ENCODE results near the gene LIPT2. TPM values are rescaled to one million over a fixed set of nuclear protein-coding genes. Genes with fewer than 3 reads are reported as not detected.

Gene LIPT2
- total and polyA plus RNA-seq, 2 experiments from 2014 or later: 8.2 to 16.9 TPM

GRCh38 chr11:74532501-74533246, 39.1 kb upstream of the LIPT2 start (continued):
- TF ChIP-seq NANOG (IDR thresholded peaks at IDR 0.05; ENCODE audit: borderline replicate concordance): no peak
- TF ChIP-seq STAT1 (IDR thresholded peaks at IDR 0.05; ENCODE audit: unreplicated experiment): no peak
- TF ChIP-seq ZNF114 (CRISPR knock-in tag; IDR thresholded peaks at IDR 0.05): no peak
- TF ChIP-seq CREB1 (CRISPR knock-in tag; IDR thresholded peaks at IDR 0.05; ENCODE audit: low read depth): no peak
- no peak for TF ChIP-seq ZNF331 (CRISPR knock-in tag; IDR thresholded peaks at IDR 0.05; ENCODE audit: low read depth)

- ATAC-seq (no peak), DNase-seq (ENCODE audit: low spot score) (no peak)
- no peak overlapping the region for H3K4me3 ChIP-seq
- Mint-ChIP-seq H3K27ac (no peak overlapping the region), H3K4me3 (no peak overlapping the region), H3K9me3 (no peaks in the 10 kb centered on the region), H3K27me3 (ENCODE audit: insufficient read depth, low read depth, poor library complexity) (peaks cover 2% of the 10 kb centered on the region), H3K4me1 (no peaks in the 10 kb centered on the region), H3K36me3 (ENCODE audit: low read depth) (no peaks in the 10 kb centered on the region)
- H3F3A ChIP-seq (replicated peaks; ENCODE audit: low read depth): no peaks in the 10 kb centered on the region
- H3K4me2 ChIP-seq: no peak overlapping the region
- no peaks in the 10 kb centered on the region for H3K36me3 ChIP-seq (ENCODE audit: insufficient read depth)
- no peaks in the 10 kb centered on the region for H3K9me2 ChIP-seq (ENCODE audit: insufficient read depth)
- no peaks in the 10 kb centered on the region for H4K20me1 ChIP-seq (replicated peaks; ENCODE audit: insufficient read depth)
- no peak overlapping the region for H3K27ac ChIP-seq (ENCODE audit: low read depth)
- TF ChIP-seq ETS1 (IDR thresholded peaks at IDR 0.05) (no peak), JUNB (IDR thresholded peaks at IDR 0.05; ENCODE audit: unreplicated experiment) (no peak), POLR2AphosphoS5 (IDR thresholded peaks at IDR 0.05; ENCODE audit: low read depth) (no peak), CREB1 (CRISPR knock-in tag; IDR thresholded peaks at IDR 0.05; ENCODE audit: low read depth) (no peak), ZNF462 (CRISPR knock-in tag; IDR thresholded peaks at IDR 0.05) (no peak), CTCF (conservative IDR thresholded peaks at IDR 0.05; ENCODE audit: low read depth in 2 of 2) (no peak), EZH2 (IDR thresholded peaks at IDR 0.05; ENCODE audit: low read depth, unreplicated experiment) (no peak), NANOG (IDR thresholded peaks at IDR 0.05; ENCODE audit: borderline replicate concordance) (no peak)
- H3K27me3 ChIP-seq (ENCODE audit: insufficient read depth): no peaks in the 10 kb centered on the region
- no peaks in the 10 kb centered on the region for H3K4me1 ChIP-seq (ENCODE audit: insufficient read depth)
- no peaks in the 10 kb centered on the region for H3K79me2 ChIP-seq (replicated peaks; ENCODE audit: insufficient read depth)
- H2AFZ ChIP-seq: no peak overlapping the region
Measured at GRCh38 chr11:74524978-74525377, 31.5 kb upstream of the LIPT2 start.
